Fibroblast of lung (primary cell): ENCODE results near the gene MARK4. TPM values are rescaled to one million over a fixed set of nuclear protein-coding genes. Genes with fewer than 3 reads are reported as not detected.

Source experiments
- DNase-seq, 2 donors: peaks; one replicate each; pipeline versions ENCODE4 v3.0.0 to v3.0.0-alpha.2; 2010; ENCODE audit warnings: low read depth in 2 of 2
- H2AFZ ChIP-seq: 2 replicates; pipeline ENCODE4 v1.5.1; 2012; ENCODE audit warnings: low read length, control low read depth, inconsistent platforms
- H3K27ac ChIP-seq: 2 replicates; pipeline ENCODE4 v1.5.1; 2011; ENCODE audit warnings: low read length, control low read depth; ENCODE audit not compliant: insufficient read depth
- H3K27me3 ChIP-seq: 2 replicates; pipeline ENCODE4 v1.5.1; 2011; ENCODE audit warnings: mild to moderate bottlenecking, low read length; ENCODE audit not compliant: control insufficient read depth, insufficient read depth
- H3K36me3 ChIP-seq: 2 replicates; pipeline ENCODE4 v1.5.1; 2011; ENCODE audit warnings: low read length; ENCODE audit not compliant: control insufficient read depth, insufficient read depth
- H3K4me1 ChIP-seq: 2 replicates; pipeline ENCODE4 v1.5.1; 2011; ENCODE audit warnings: low read length; ENCODE audit not compliant: control insufficient read depth, insufficient read depth; ENCODE audit errors: extremely low read depth
- H3K4me2 ChIP-seq: 2 replicates; pipeline ENCODE4 v1.5.1; 2011; ENCODE audit warnings: low read length, control low read depth; ENCODE audit not compliant: insufficient read depth; ENCODE audit errors: extremely low read depth
- H3K4me3 ChIP-seq, 4 experiments: fragments of 200-600 bp in 1 of 4; sonication (generic) in 1 of 4; replicated peaks in 1 of 4; 2 replicates each; pipeline ENCODE4 v1.5.1; 2011 to 2016; ENCODE audit warnings: low read length in 4 of 4, low read depth in 3 of 4, mild to moderate bottlenecking in 3 of 4, control low read depth in 2 of 4, inconsistent platforms in 1 of 4, mixed read lengths in 1 of 4; ENCODE audit not compliant: insufficient read depth in 1 of 4; ENCODE audit errors: control extremely low read depth in 1 of 4
- H3K79me2 ChIP-seq: 2 replicates; pipeline ENCODE4 v1.5.1; 2012; ENCODE audit warnings: mild to moderate bottlenecking, low read length, inconsistent platforms; ENCODE audit not compliant: control insufficient read depth, insufficient read depth
- H3K9ac ChIP-seq: 2 replicates; pipeline ENCODE4 v1.5.1; 2011; ENCODE audit warnings: mild to moderate bottlenecking, low read length, control low read depth; ENCODE audit not compliant: insufficient read depth
- H3K9me3 ChIP-seq: 2 replicates; pipeline ENCODE4 v1.5.1; 2012; ENCODE audit warnings: low read depth, low read length; ENCODE audit not compliant: control insufficient read depth, insufficient read depth
- H4K20me1 ChIP-seq: 2 replicates; pipeline ENCODE4 v1.5.1; 2011; ENCODE audit warnings: low read length; ENCODE audit not compliant: control insufficient read depth, insufficient read depth; ENCODE audit errors: extremely low read depth
- EZH2 ChIP-seq: IDR thresholded peaks from 2 replicates; pipeline ENCODE4 v1.5.1; 2012; ENCODE audit warnings: low read length, control low read depth, mild to moderate bottlenecking; ENCODE audit errors: missing control alignments
- polyA plus RNA-seq, 2 donors: library from polyadenylated mRNA; depleted of rRNA in 1 of 2; stranded (reverse) in 1 of 2; unstranded in 1 of 2; fragments of >200 nt; gene quantifications; 2 replicates each; pipeline ENCODE4 v1.2.1, GENCODE V29; 2011 to 2012; ENCODE audit warnings: missing spikeins in 1 of 2
- total RNA-seq: library from RNA; depleted of rRNA; stranded (reverse); fragments of >200 nt; gene quantifications from 2 replicates; pipeline ENCODE4 v1.2.1, GENCODE V29; 2014
- TF ChIP-seq, protein P1 (sequence below), 2 donors: IDR thresholded peaks in 1 of 2; conservative IDR thresholded peaks in 1 of 2; 1 replicate in 1 of 2; 2 replicates in 1 of 2; pipeline ENCODE4 v1.5.1; 2011 to 2012; ENCODE audit warnings: low read length in 2 of 2, control low read depth in 1 of 2, inconsistent platforms in 1 of 2, low read depth in 1 of 2, mild to moderate bottlenecking in 1 of 2

The MARK4 gene
- total and polyA plus RNA-seq, 2 donors (not counting 1 experiment from before 2014, with no cell fraction given), result 8.9 to 14.1 TPM

DNA sequence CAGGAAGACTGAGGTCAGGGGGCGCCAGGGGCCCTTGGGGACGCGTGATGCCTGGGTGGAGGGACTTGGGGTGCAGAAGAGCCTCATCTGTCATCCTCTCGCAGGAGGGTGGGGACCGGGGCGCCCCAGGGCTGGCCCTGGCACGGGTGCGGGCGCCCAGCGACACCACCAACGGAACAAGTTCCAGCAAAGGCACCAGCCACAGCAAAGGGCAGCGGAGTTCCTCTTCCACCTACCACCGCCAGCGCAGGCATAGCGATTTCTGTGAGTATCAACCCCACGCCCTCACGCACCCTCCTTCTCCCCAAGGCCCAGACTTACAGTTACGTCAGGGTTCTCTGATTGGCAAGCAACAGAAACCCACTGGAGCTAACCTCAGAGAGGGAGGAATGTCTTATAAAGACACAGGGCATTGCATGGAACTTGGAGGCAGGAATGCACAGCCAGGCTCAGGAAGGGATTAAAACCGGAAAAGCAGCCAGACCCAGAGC is 29.4 kb downstream of the MARK4 start:
- no peaks in the 10 kb centered on the region for H3K4me1 ChIP-seq
- H3K4me3 ChIP-seq, result no peak overlapping the region
- no peak overlapping the region for H2AFZ ChIP-seq
- no peaks in the 10 kb centered on the region for H4K20me1 ChIP-seq
- no peaks in the 10 kb centered on the region for H3K79me2 ChIP-seq
- no peak for DNase-seq
- TF ChIP-seq, protein P1, sequence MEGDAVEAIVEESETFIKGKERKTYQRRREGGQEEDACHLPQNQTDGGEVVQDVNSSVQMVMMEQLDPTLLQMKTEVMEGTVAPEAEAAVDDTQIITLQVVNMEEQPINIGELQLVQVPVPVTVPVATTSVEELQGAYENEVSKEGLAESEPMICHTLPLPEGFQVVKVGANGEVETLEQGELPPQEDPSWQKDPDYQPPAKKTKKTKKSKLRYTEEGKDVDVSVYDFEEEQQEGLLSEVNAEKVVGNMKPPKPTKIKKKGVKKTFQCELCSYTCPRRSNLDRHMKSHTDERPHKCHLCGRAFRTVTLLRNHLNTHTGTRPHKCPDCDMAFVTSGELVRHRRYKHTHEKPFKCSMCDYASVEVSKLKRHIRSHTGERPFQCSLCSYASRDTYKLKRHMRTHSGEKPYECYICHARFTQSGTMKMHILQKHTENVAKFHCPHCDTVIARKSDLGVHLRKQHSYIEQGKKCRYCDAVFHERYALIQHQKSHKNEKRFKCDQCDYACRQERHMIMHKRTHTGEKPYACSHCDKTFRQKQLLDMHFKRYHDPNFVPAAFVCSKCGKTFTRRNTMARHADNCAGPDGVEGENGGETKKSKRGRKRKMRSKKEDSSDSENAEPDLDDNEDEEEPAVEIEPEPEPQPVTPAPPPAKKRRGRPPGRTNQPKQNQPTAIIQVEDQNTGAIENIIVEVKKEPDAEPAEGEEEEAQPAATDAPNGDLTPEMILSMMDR (conservative IDR thresholded peaks at IDR 0.05 in 1 of 2, IDR thresholded peaks at IDR 0.05 in 1 of 2; ENCODE audit: low read depth in 1 of 2, low read length in 2 of 2), result no peak
- TF ChIP-seq EZH2, result no peak
- no peaks in the 10 kb centered on the region for H3K27me3 ChIP-seq
- no peak overlapping the region for H3K27ac ChIP-seq
- H3K4me2 ChIP-seq, result no peak overlapping the region
- H3K36me3 ChIP-seq, result peaks cover 4% of the 10 kb centered on the region
- no peak overlapping the region for H3K9ac ChIP-seq
- H3K9me3 ChIP-seq, result no peaks in the 10 kb centered on the region

DNA sequence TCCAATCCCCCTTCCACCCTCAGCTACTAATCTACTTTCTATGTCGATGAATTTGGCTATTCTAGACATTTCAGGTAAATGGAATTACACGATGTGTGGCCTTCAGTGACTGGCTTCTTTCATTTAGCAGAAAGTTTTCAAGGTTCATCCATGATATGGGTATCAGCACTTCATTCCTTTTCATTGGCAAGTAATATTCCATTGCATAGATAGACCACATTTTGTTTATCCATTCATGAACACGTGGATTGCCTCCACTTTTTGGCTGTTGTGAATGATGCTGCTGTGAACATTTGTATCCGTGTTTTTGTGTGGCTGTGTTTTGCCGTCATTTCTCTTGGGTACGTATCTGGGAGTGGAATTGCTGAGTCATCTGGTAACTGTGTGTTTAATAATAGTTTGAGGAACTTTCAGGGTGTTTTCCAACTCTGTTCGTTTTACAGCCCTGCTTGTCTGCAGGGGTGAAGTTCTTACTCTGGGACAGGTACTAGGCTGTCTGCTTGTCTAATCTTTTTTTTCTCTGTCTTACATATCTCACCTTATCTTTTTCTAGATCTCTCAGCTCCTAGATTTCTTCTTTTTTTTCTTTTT is 32.5 kb downstream of the MARK4 start:
- TF ChIP-seq EZH2, result no peak
- TF ChIP-seq, protein P1 (conservative IDR thresholded peaks at IDR 0.05 in 1 of 2, IDR thresholded peaks at IDR 0.05 in 1 of 2; ENCODE audit: low read depth in 1 of 2, low read length in 2 of 2), result no peak
- H3K4me2 ChIP-seq, result no peak overlapping the region
- no peaks in the 10 kb centered on the region for H3K4me1 ChIP-seq
- H3K4me3 ChIP-seq, result no peak overlapping the region
- no peaks in the 10 kb centered on the region for H3K27me3 ChIP-seq
- no peaks in the 10 kb centered on the region for H3K36me3 ChIP-seq
- H3K9me3 ChIP-seq, result no peaks in the 10 kb centered on the region
- H4K20me1 ChIP-seq, result no peaks in the 10 kb centered on the region
- DNase-seq, result no peak
- no peak overlapping the region for H3K9ac ChIP-seq
- no peak overlapping the region for H3K27ac ChIP-seq
- no peaks in the 10 kb centered on the region for H3K79me2 ChIP-seq
- H2AFZ ChIP-seq, result no peak overlapping the region

- no peak for DNase-seq
- Histone ChIP-seq H3K27ac (no peak overlapping the region), H3K79me2 (no peaks in the 10 kb centered on the region), H3K9ac (no peak overlapping the region), H3K4me1 (no peaks in the 10 kb centered on the region), H4K20me1 (no peaks in the 10 kb centered on the region), H3K9me3 (no peaks in the 10 kb centered on the region), H3K4me2 (no peak overlapping the region), H3K4me3 (no peak overlapping the region), H3K27me3 (no peaks in the 10 kb centered on the region), H2AFZ (no peak overlapping the region), H3K36me3 (no peaks in the 10 kb centered on the region)
- TF ChIP-seq, protein P1 (conservative IDR thresholded peaks at IDR 0.05 in 1 of 2, IDR thresholded peaks at IDR 0.05 in 1 of 2; ENCODE audit: low read depth in 1 of 2, low read length in 2 of 2), result no peak
- TF ChIP-seq EZH2, result no peak
These were observed 39.4 kb downstream of the MARK4 start for GRCh38 chr19:45290381-45290931.
